ENCODE results near the gene ASPM.
A peak's percentile ranks its signal among the peaks of the same experiment; 100 is the strongest.

Gene ASPM

GRCh38 chr1:197151185-197151584 is 4.7 kb upstream of the ASPM start:
- CTCF ChIA-PET, result no interaction called here
- TF ChIP-seq SP7 (tag by site-specific recombination; IDR thresholded peaks at IDR 0.05) (peak; percentile 58; the same call in 1 of the 2 replicates), GLIS1 (tag by site-specific recombination; IDR thresholded peaks at IDR 0.05) (no peak), ZNF292 (tag by site-specific recombination; IDR thresholded peaks at IDR 0.05; ENCODE audit: borderline replicate concordance, low read depth) (no peak), PRDM1 (tag by site-specific recombination; IDR thresholded peaks at IDR 0.05) (no peak), ZNF114 (tag by site-specific recombination; IDR thresholded peaks at IDR 0.05) (no peak), ZNF843 (tag by site-specific recombination; IDR thresholded peaks at IDR 0.05) (0 out of 2 replicates have a peak, but pooled peaks have one; percentile 13), ZFP37 (tag by site-specific recombination; IDR thresholded peaks at IDR 0.05) (no peak), YY1 (tag by site-specific recombination; IDR thresholded peaks at IDR 0.05) (no peak), ZNF518A (tag by site-specific recombination; conservative IDR thresholded peaks at IDR 0.05; ENCODE audit: low read depth) (no peak), ZNF658 (tag by site-specific recombination; IDR thresholded peaks at IDR 0.05) (no peak), ZBTB49 (tag by site-specific recombination; IDR thresholded peaks at IDR 0.05; ENCODE audit: low read depth) (no peak), ZNF362 (tag by site-specific recombination; IDR thresholded peaks at IDR 0.05) (no peak), ZFP69B (tag by site-specific recombination; IDR thresholded peaks at IDR 0.05) (no peak)
- Histone ChIP-seq H3K4me1 (ENCODE audit: control insufficient read depth, insufficient read depth, low read length) (no peaks in the 10 kb centered on the region), H3K27ac (ENCODE audit: extremely low read depth, low read depth, low read length) (no peak overlapping the region), H3K4me3 (ENCODE audit: low read depth, low read length) (no peak overlapping the region), H3K9me3 (ENCODE audit: control insufficient read depth, insufficient read depth, low read depth, low read length) (no peaks in the 10 kb centered on the region), H3K36me3 (ENCODE audit: control insufficient read depth in 2 of 2, insufficient read depth in 1 of 2, low read length in 2 of 2) (no peaks in the 10 kb centered on the region)
- POLR2A ChIA-PET, result no interaction called here

GRCh38 chr1:197150336-197151005 is 4.0 kb upstream of the ASPM start:
- TF ChIP-seq ZFP41 (tag by site-specific recombination; IDR thresholded peaks at IDR 0.05; ENCODE audit: borderline replicate concordance) (no peak), ZNF19 (tag by site-specific recombination; IDR thresholded peaks at IDR 0.05; ENCODE audit: low read depth) (no peak), ZNF398 (tag by site-specific recombination; IDR thresholded peaks at IDR 0.05) (no peak), ZNF214 (tag by site-specific recombination; IDR thresholded peaks at IDR 0.05; ENCODE audit: borderline replicate concordance) (no peak), ZBTB8A (tag by site-specific recombination; IDR thresholded peaks at IDR 0.05) (no peak), REPIN1 (tag by site-specific recombination; IDR thresholded peaks at IDR 0.05; ENCODE audit: low read depth) (no peak)
- CTCF ChIA-PET, result interaction anchor here (0.6 kb wide), 1 partner anchor 10 kb away, joined by 4 read pairs; no protein-coding TSS in a partner anchor
- H3K9me3 ChIP-seq (ENCODE audit: control insufficient read depth, insufficient read depth, low read depth, low read length), result no peaks in the 10 kb centered on the region
- POLR2A ChIA-PET, result no interaction called here
- H3K4me1 ChIP-seq (ENCODE audit: control insufficient read depth, insufficient read depth, low read length), result no peaks in the 10 kb centered on the region
- H3K4me3 ChIP-seq (ENCODE audit: low read depth, low read length), result no peak overlapping the region
- no peak overlapping the region for H3K27ac ChIP-seq (ENCODE audit: extremely low read depth, low read depth, low read length)
- no peaks in the 10 kb centered on the region for H3K36me3 ChIP-seq (ENCODE audit: control insufficient read depth in 2 of 2, insufficient read depth in 1 of 2, low read length in 2 of 2)

Data from HEK293 (cell line).